HG02938 (cell line): ENCODE data around the gene FCHSD2.

Experiments
- ATAC-seq: cut with Tn5 transposase; IDR thresholded peaks from one replicate; pipeline ENCODE4 v1.9.1; 2021; ENCODE audit warnings: mild to moderate bottlenecking, moderate library complexity; ENCODE audit not compliant: unreplicated experiment

The FCHSD2 gene

GRCh38 chr11:72826942-72827480, 315.1 kb downstream of the FCHSD2 start:
- ATAC-seq: no peak

- no peak for ATAC-seq
Measured at GRCh38 chr11:72826191-72826941, 315.8 kb downstream of the FCHSD2 start.

GRCh38 chr11:72825661-72826060, 316.5 kb downstream of the FCHSD2 start:
- ATAC-seq: no peak

- no peak for ATAC-seq
Measured at GRCh38 chr11:72824811-72825505, 317.2 kb downstream of the FCHSD2 start.

GRCh38 chr11:72824020-72824419, 318.1 kb downstream of the FCHSD2 start:
- ATAC-seq: no peak

- no peak for ATAC-seq
Measured at GRCh38 chr11:72823105-72823804, 318.9 kb downstream of the FCHSD2 start.

- ATAC-seq: no peak
Measured at GRCh38 chr11:72821920-72822799, 320.0 kb downstream of the FCHSD2 start.

GRCh38 chr11:72821221-72821919, 320.7 kb downstream of the FCHSD2 start:
- ATAC-seq: no peak

GRCh38 chr11:72820439-72821139, 321.5 kb downstream of the FCHSD2 start:
- no peak for ATAC-seq

- ATAC-seq: no peak
Measured at GRCh38 chr11:72818971-72819370, 323.1 kb downstream of the FCHSD2 start.

- no peak for ATAC-seq
Measured at GRCh38 chr11:72817966-72818365, 324.2 kb downstream of the FCHSD2 start.

- ATAC-seq: no peak
Measured at GRCh38 chr11:72816404-72816990, 325.6 kb downstream of the FCHSD2 start.

- ATAC-seq: no peak
Measured at GRCh38 chr11:72815110-72815618, 327.0 kb downstream of the FCHSD2 start.

- peak; percentile 44 for ATAC-seq
Measured at GRCh38 chr11:72814286-72815109, 327.6 kb downstream of the FCHSD2 start, which contains the start of gene ATG16L2. TSS of gene ATG16L2 (plus strand) at chr11:72814411. CDS start at chr11:72814446, 35 bp downstream.

- peak; percentile 40 for ATAC-seq
Measured at GRCh38 chr11:72813740-72814285, 328.3 kb downstream of the FCHSD2 start.

- ATAC-seq: no peak
Measured at GRCh38 chr11:72812967-72813739, 329.0 kb downstream of the FCHSD2 start.

GRCh38 chr11:72812604-72812966, 329.5 kb downstream of the FCHSD2 start:
- no peak for ATAC-seq
